Vagina (tissue), 2 donors: ENCODE measurements around the gene DPYSL5. TPM values are rescaled to one million over a fixed set of nuclear protein-coding genes. Genes with fewer than 3 reads are reported as not detected.
A peak's percentile ranks its signal among the peaks of the same experiment; 100 is the strongest.

Experiments used
- DNase-seq, 2 donors: peaks; one replicate each; pipeline ENCODE4 v3.0.0-alpha.2; 2017; ENCODE audit errors: extremely low spot score in 2 of 2
- H3K27ac ChIP-seq: fragments of 200-600 bp; sonication (generic); one replicate; pipeline ENCODE4 v1.5.1; 2019
- H3K27me3 ChIP-seq: fragments of 200-600 bp; sonication (generic); one replicate; pipeline ENCODE4 v1.5.1; 2019
- H3K36me3 ChIP-seq, 2 donors: fragments of 200-600 bp; sonication (generic); one replicate each; pipeline ENCODE4 v1.5.1; 2017 to 2019
- H3K4me1 ChIP-seq: fragments of 200-600 bp; sonication (generic); one replicate; pipeline ENCODE4 v1.5.1; 2019
- H3K4me3 ChIP-seq, 2 donors: fragments of 200-600 bp; sonication (generic); 1 replicate in 1 of 2; 2 replicates in 1 of 2; pipeline ENCODE4 v1.5.1; 2016 to 2019
- H3K9me3 ChIP-seq: fragments of 200-600 bp; sonication (generic); one replicate; pipeline ENCODE4 v1.5.1; 2019
- CTCF ChIP-seq, 3 experiments: fragments of 450-650 bp in 2 of 3; fragments of 200-600 bp in 1 of 3; sonication (generic) in 1 of 3; IDR thresholded peaks; one replicate each; pipeline ENCODE4 v1.5.1; 2017 to 2019; ENCODE audit warnings: antibody characterized with exemption in 3 of 3, mild to moderate bottlenecking in 2 of 3, moderate library complexity in 2 of 3
- POLR2A ChIP-seq, 2 donors: fragments of 450-650 bp; IDR thresholded peaks; one replicate each; pipeline ENCODE4 v1.6.1; 2017; ENCODE audit warnings: antibody characterized with exemption in 2 of 2, mild to moderate bottlenecking in 2 of 2, moderate library complexity in 2 of 2
- POLR2AphosphoS5 ChIP-seq, 2 donors: sonication (generic); formaldehyde crosslinking; IDR thresholded peaks; one replicate each; pipeline ENCODE4 v1.9.0; 2017; ENCODE audit warnings: antibody characterized with exemption in 2 of 2, mild to moderate bottlenecking in 2 of 2, low read depth in 1 of 2; ENCODE audit not compliant: insufficient read depth in 1 of 2
- intact Hi-C: fragments of 100-400 bp; cut with DNase I; formaldehyde crosslinking; loops from one replicate; pipeline ENCODE4 v1.15.1; 2023
- total RNA-seq: library from RNA; depleted of rRNA; stranded (reverse); fragments of >200 nt; gene quantifications from one replicate; pipeline ENCODE4 v1.2.3, GENCODE V29; 2016

The DPYSL5 gene
- total RNA-seq, 1 donor from 2014 or later, result 0.74 TPM

DNA sequence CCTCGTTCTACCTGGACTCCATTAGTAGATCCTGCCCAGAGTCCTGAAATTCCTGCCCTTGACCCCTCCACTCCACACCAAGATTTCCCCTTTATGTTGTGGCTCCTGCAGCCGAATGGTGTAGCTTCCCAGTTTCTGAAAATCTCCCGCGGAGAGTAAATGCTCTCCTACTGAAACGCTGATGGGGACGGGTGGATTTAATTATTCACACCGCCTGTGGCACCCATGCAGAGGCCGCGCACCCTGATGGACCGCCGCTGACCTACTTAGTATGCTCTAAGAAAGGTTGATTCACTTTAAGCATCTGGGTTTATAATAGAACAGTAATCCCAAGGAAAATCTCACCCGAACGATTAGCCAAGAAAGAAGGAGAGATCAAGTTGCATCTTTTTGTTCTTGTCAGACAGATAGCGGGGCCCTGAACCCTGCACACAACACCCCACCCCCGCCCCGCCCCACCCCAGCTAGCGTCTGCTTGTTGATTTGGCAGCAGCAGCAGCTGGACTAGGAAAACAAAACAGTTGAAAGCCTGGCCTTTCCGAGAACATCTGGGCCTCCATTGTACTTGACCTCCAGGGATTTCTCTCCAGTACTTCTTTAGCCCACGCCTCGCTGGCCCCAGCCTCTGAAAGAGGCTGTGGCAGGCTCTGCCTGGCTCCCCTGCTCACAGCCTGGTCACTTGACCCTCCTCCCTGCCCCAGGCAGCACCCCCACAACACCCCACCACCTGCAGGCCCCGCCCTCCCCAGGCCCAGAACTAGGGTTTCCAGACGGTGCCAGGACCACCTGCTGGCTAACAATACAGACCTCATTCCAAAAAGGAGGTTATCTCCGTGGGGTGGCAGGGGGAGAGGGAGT is 53.6 kb downstream of the DPYSL5 start:
- peak; percentile 25 to 58 for DNase-seq
- intact Hi-C loops, result no loop called here
- no peak overlapping the region for H3K27ac ChIP-seq
- TF ChIP-seq POLR2A (IDR thresholded peaks at IDR 0.05), result no peak
- TF ChIP-seq CTCF (IDR thresholded peaks at IDR 0.05), result no peak
- no peak for TF ChIP-seq POLR2AphosphoS5 (IDR thresholded peaks at IDR 0.05; ENCODE audit: insufficient read depth in 1 of 2, low read depth in 1 of 2)
- H3K4me3 ChIP-seq, result no peak overlapping the region
- no peaks in the 10 kb centered on the region for H3K9me3 ChIP-seq
- H3K36me3 ChIP-seq, result no peaks in the 10 kb centered on the region
- H3K4me1 ChIP-seq, result no peaks in the 10 kb centered on the region
- H3K27me3 ChIP-seq, result no peaks in the 10 kb centered on the region

GRCh38 chr2:26903676-26904075 is 55.7 kb downstream of the DPYSL5 start:
- Histone ChIP-seq H3K9me3 (no peaks in the 10 kb centered on the region), H3K4me3 (no peak overlapping the region), H3K36me3 (no peaks in the 10 kb centered on the region), H3K27me3 (no peaks in the 10 kb centered on the region), H3K27ac (no peak overlapping the region), H3K4me1 (no peaks in the 10 kb centered on the region)
- intact Hi-C loops, result no loop called here
- TF ChIP-seq POLR2A (IDR thresholded peaks at IDR 0.05) (no peak), CTCF (IDR thresholded peaks at IDR 0.05) (no peak), POLR2AphosphoS5 (IDR thresholded peaks at IDR 0.05; ENCODE audit: insufficient read depth in 1 of 2, low read depth in 1 of 2) (no peak)
- peak; percentile 65 to 87 for DNase-seq

DNA sequence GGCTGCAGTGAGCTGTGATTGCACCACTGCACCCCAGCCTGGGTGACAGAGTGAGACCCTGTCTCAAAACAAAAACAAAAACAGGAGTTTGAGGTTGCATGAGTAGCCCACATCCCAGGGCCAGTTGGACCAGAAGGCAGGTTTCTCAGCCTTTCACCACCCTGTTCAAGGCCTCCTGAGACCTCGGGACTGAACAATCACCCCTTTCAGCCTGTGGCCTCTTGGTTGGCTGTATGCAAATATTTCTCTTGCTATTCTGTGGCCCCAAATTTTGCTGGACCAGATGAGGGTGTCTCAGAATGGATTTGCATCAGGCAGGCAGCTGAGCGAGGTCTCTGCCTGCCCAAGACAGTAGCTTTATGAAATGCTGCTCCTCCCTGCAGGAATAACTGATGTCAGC is 56.9 kb downstream of the DPYSL5 start:
- TF ChIP-seq POLR2AphosphoS5 (IDR thresholded peaks at IDR 0.05; ENCODE audit: insufficient read depth in 1 of 2, low read depth in 1 of 2) (no peak), CTCF (IDR thresholded peaks at IDR 0.05) (no peak), POLR2A (IDR thresholded peaks at IDR 0.05) (no peak)

DNA sequence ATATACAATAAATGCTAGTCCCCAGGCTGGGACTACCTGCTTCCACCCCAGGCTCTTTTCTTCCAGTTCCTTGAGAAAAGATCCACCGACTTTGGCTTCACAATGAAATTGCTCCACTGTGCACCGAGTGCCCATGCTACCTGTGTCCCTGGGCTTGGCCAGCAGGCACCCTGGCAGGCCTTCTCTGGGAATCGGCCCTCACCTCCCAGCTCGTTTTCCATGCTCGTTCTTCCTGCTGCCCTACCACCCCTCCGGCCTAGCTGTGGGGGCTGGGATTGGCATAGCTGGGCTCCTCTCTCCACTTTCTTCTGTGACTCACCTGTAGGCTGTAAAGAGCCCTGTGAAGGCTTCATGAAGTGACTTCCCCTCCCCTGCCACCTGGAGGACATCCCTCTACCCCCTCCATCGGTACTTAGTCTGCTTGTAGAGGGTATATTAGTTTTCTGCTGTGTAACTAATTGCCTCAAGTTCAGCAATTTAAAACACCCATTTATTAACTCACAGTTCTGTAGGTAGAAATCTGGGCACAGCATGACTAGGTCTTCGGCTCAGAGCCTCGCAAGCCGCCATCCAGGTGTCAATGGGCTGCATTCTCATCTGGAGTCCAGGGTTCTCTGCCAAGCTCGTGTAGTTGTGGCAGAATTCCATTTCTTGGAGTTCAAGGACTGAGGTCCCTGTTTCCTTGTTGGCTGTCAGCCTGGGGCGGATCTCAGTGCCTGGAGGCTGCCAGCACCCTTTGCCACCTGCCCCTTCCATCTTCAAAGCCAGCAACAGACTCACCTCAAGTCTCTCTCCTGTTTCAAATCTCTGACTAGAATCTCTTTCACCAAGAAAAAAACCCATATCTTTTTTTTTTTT is 57.6 kb downstream of the DPYSL5 start:
- TF ChIP-seq POLR2A (IDR thresholded peaks at IDR 0.05), result no peak
- TF ChIP-seq CTCF (IDR thresholded peaks at IDR 0.05), result no peak
- no peak for TF ChIP-seq POLR2AphosphoS5 (IDR thresholded peaks at IDR 0.05; ENCODE audit: insufficient read depth in 1 of 2, low read depth in 1 of 2)
- no peaks in the 10 kb centered on the region for H3K4me1 ChIP-seq
- no peaks in the 10 kb centered on the region for H3K36me3 ChIP-seq
- no peaks in the 10 kb centered on the region for H3K9me3 ChIP-seq
- intact Hi-C loops, result no loop called here
- H3K4me3 ChIP-seq, result no peak overlapping the region
- DNase-seq, result peak in 1 of 2 donors; percentile 22
- H3K27ac ChIP-seq, result no peak overlapping the region
- no peaks in the 10 kb centered on the region for H3K27me3 ChIP-seq

More for the DNA sequence above, 56.9 kb downstream of the DPYSL5 start:
- intact Hi-C loops, result no loop called here
- no peaks in the 10 kb centered on the region for H3K9me3 ChIP-seq
- no peaks in the 10 kb centered on the region for H3K4me1 ChIP-seq
- DNase-seq, result peak in 1 of 2 donors; percentile 74
- no peaks in the 10 kb centered on the region for H3K36me3 ChIP-seq
- no peak overlapping the region for H3K4me3 ChIP-seq
- no peak overlapping the region for H3K27ac ChIP-seq
- no peaks in the 10 kb centered on the region for H3K27me3 ChIP-seq
